IMR-90 (cell line): ENCODE data around the gene GNAI3. TPM values are rescaled to one million over a fixed set of nuclear protein-coding genes. Genes with fewer than 3 reads are reported as not detected.
A peak's percentile ranks its signal among the peaks of the same experiment; 100 is the strongest.

Experiments used
- ATAC-seq: fragments of 200-7000 bp; cut with Tn5 transposase; 2 replicates; pipeline ENCODE4 v1.9.1; 2020; ENCODE audit warnings: low read depth, mild to moderate bottlenecking, moderate library complexity
- BruUV-seq: library from RNA; stranded (reverse); fragments of 400-500 nt; replicated peaks from 2 replicates; lab custom pipeline; 2021; lab: Mats Ljungman, UMichigan
- CTCF ChIA-PET: fragments of 300-600 bp; formaldehyde crosslinking; extraction: SDS; loops from one replicate; lab custom pipeline; 2021; ENCODE audit warnings: antibody characterized with exemption; lab: Yijun Ruan, JAX
- POLR2A ChIA-PET: fragments of 300-600 bp; sonication (Branson Sonifier 250); formaldehyde crosslinking; loops from one replicate; lab custom pipeline; 2022; ENCODE audit warnings: antibody characterized with exemption; ENCODE audit not compliant: unreplicated experiment; lab: Charles Lee
- DNase-seq: peaks from one replicate; pipeline ENCODE4 v3.0.0; 2013
- H2AFZ ChIP-seq: replicated peaks from 2 replicates; pipeline ENCODE3; 2013; ENCODE audit warnings: low read length, mild to moderate bottlenecking; ENCODE audit not compliant: poor library complexity
- H2AK5ac ChIP-seq: 2 replicates; pipeline ENCODE4 v1.6.1; 2013; ENCODE audit warnings: low read depth, low read length, inconsistent platforms
- H2AK9ac ChIP-seq: replicated peaks from 2 replicates; pipeline ENCODE3; 2013; ENCODE audit warnings: mild to moderate bottlenecking, low read depth, low read length, moderate library complexity; ENCODE audit not compliant: poor library complexity
- H2BK120ac ChIP-seq: 2 replicates; pipeline ENCODE4 v1.6.1; 2013; ENCODE audit warnings: low read depth, low read length, inconsistent platforms
- H2BK15ac ChIP-seq: 3 replicates; pipeline ENCODE4 v1.6.1; 2013; ENCODE audit warnings: low read depth, low read length, inconsistent platforms
- H2BK20ac ChIP-seq: 2 replicates; pipeline ENCODE4 v1.6.1; 2013; ENCODE audit warnings: low read depth, mild to moderate bottlenecking, inconsistent platforms, low read length, moderate library complexity
- H2BK5ac ChIP-seq: 2 replicates; pipeline ENCODE4 v1.6.1; 2013; ENCODE audit warnings: mild to moderate bottlenecking, low read depth, low read length, inconsistent platforms; ENCODE audit not compliant: poor library complexity, severe bottlenecking
- H3K14ac ChIP-seq: replicated peaks from 2 replicates; pipeline ENCODE4 v1.6.1; 2013; ENCODE audit warnings: low read depth, low read length, inconsistent platforms
- H3K18ac ChIP-seq: 2 replicates; pipeline ENCODE4 v1.6.1; 2013; ENCODE audit warnings: low read depth, low read length, control low read depth
- H3K23ac ChIP-seq: 2 replicates; pipeline ENCODE4 v1.6.1; 2013; ENCODE audit warnings: low read depth, low read length, inconsistent platforms
- H3K27ac ChIP-seq: 2 replicates; pipeline ENCODE4 v1.5.1; 2013; ENCODE audit warnings: mild to moderate bottlenecking, control low read depth, low read length; ENCODE audit not compliant: insufficient read depth
- H3K27me3 ChIP-seq: 2 replicates; pipeline ENCODE4 v1.6.1; 2013; ENCODE audit warnings: low read length; ENCODE audit not compliant: control insufficient read depth, insufficient read depth
- H3K36me3 ChIP-seq: 2 replicates; pipeline ENCODE4 v1.6.1; 2013; ENCODE audit warnings: low read length, mixed read lengths; ENCODE audit not compliant: control insufficient read depth, insufficient read depth
- H3K4ac ChIP-seq: 2 replicates; pipeline ENCODE4 v1.6.1; 2013; ENCODE audit warnings: low read depth, low read length, inconsistent platforms
- H3K4me1 ChIP-seq: 2 replicates; pipeline ENCODE4 v1.6.1; 2013; ENCODE audit warnings: low read length, mixed read lengths; ENCODE audit not compliant: control insufficient read depth, insufficient read depth
- H3K4me2 ChIP-seq: 2 replicates; pipeline ENCODE4 v1.6.1; 2013; ENCODE audit warnings: low read depth, mild to moderate bottlenecking, control low read depth, low read length, moderate library complexity
- H3K4me3 ChIP-seq: 2 replicates; pipeline ENCODE4 v1.5.1; 2013; ENCODE audit warnings: low read depth, mild to moderate bottlenecking, control low read depth, low read length, moderate library complexity; ENCODE audit not compliant: insufficient read depth
- H3K56ac ChIP-seq: 2 replicates; pipeline ENCODE4 v1.6.1; 2013; ENCODE audit warnings: low read length, inconsistent platforms; ENCODE audit not compliant: insufficient read depth; ENCODE audit errors: extremely low read depth
- H3K79me1 ChIP-seq, 2 experiments: 2 replicates each; pipeline ENCODE4 v1.6.1; 2013; ENCODE audit warnings: low read length in 2 of 2, inconsistent platforms in 1 of 2, low read depth in 1 of 2
- H3K9ac ChIP-seq: 2 replicates; pipeline ENCODE4 v1.6.1; 2013; ENCODE audit warnings: low read depth, low read length, control low read depth
- H3K9me1 ChIP-seq: 2 replicates; pipeline ENCODE4 v1.6.1; 2013; ENCODE audit warnings: low read length, inconsistent platforms; ENCODE audit not compliant: insufficient read depth
- H3K9me3 ChIP-seq: 2 replicates; pipeline ENCODE4 v1.6.1; 2013; ENCODE audit warnings: low read length; ENCODE audit not compliant: control insufficient read depth, insufficient read depth
- H4K20me1 ChIP-seq: 2 replicates; pipeline ENCODE4 v1.6.1; 2013; ENCODE audit warnings: low read length, inconsistent platforms; ENCODE audit not compliant: insufficient read depth
- H4K5ac ChIP-seq: 2 replicates; pipeline ENCODE4 v1.6.1; 2013; ENCODE audit warnings: mild to moderate bottlenecking, low read depth, low read length, control low read depth
- H4K8ac ChIP-seq, 2 experiments: 2 replicates each; pipeline ENCODE4 v1.6.1; 2013; ENCODE audit warnings: low read depth in 2 of 2, low read length in 2 of 2, control low read depth in 1 of 2, inconsistent platforms in 1 of 2
- H4K91ac ChIP-seq: 2 replicates; pipeline ENCODE4 v1.6.1; 2013; ENCODE audit warnings: low read depth, low read length, inconsistent platforms; ENCODE audit not compliant: insufficient read depth
- POLR2A ChIP-seq: IDR thresholded peaks from 2 replicates; pipeline ENCODE4 v1.6.1; 2012; ENCODE audit warnings: mild to moderate bottlenecking, low read depth, low read length
- WGBS, 2 experiments: methylation state at CpG; one replicate each; pipeline versions ENCODE4 v1.1.5 to v1.1.7; 2013; ENCODE audit warnings: missing lambda C conversion rate in 2 of 2; ENCODE audit not compliant: insufficient read length in 1 of 2; ENCODE audit errors: extremely low coverage in 2 of 2; 5-methylcytosine and 5-hydroxymethylcytosine counted together
- dilution Hi-C: fragments of 300-500 bp; cut with HindIII; formaldehyde crosslinking; loops from one replicate; pipeline ENCODE4 v1.14.3; 2018; ENCODE audit warnings: low sequenced_read_pairs; ENCODE audit not compliant: unreplicated experiment
- in situ Hi-C: fragments of 300-500 bp; cut with MboI; formaldehyde crosslinking; loops from 3 replicates; pipeline ENCODE4 v1.14.3; 2019; ENCODE audit warnings: low sequenced_read_pairs, inconsistent platforms, mixed read lengths
- intact Hi-C: fragments of 100-400 bp; cut with micrococcal nuclease; formaldehyde crosslinking; loops from 2 replicates; pipeline ENCODE4 v1.10.0; 2022
- polyA plus RNA-seq, 3 experiments: library from polyadenylated mRNA; depleted of rRNA; stranded (reverse); fragments of >200 nt; gene quantifications; 2 replicates each; pipeline ENCODE4 v1.2.3, GENCODE V29; 2012; ENCODE audit warnings: low replicate concordance in 1 of 3
- total RNA-seq: library from RNA; depleted of rRNA; stranded (reverse); fragments of >200 nt; gene quantifications from 2 replicates; pipeline ENCODE4 v1.2.3, GENCODE V29; 2012

Gene GNAI3
- total and polyA plus RNA-seq, 2 of the 4 experiments (the other 2 are of a cell fraction): 5.9 to 14.9 TPM

GRCh38 chr1:109622137-109622892 is 73.9 kb downstream of the GNAI3 start:
- in situ Hi-C loops: loop anchor here (5.0 kb wide), 1 partner anchor 75 kb away; the partner anchor contains the start of gene GNAI3
- Histone ChIP-seq H4K20me1 (peaks cover 57% of the 10 kb centered on the region), H3K4me1 (peaks cover 39% of the 10 kb centered on the region), H3K36me3 (peaks cover 16% of the 10 kb centered on the region), H2BK5ac (peak overlapping the region; percentile 1), H4K91ac (no peak overlapping the region), H2AK9ac (peak overlapping the region; percentile 86), H3K23ac (no peak overlapping the region), H2BK120ac (no peak overlapping the region), H2AFZ (no peak overlapping the region), H2BK20ac (no peak overlapping the region), H4K8ac (no peak overlapping the region), H3K18ac (no peak overlapping the region), H3K27ac (no peak overlapping the region), H3K79me1 (peaks cover 23 to 86% of the 10 kb centered on the region in 2 experiments; a peak in 3 of 4 replicates), H3K4me3 (peak overlapping the region; percentile 96), H3K9me3 (no peaks in the 10 kb centered on the region), H3K27me3 (no peaks in the 10 kb centered on the region), H3K9ac (no peak overlapping the region), H3K9me1 (peaks cover 29% of the 10 kb centered on the region), H2AK5ac (peak overlapping the region; percentile 51), H3K4me2 (peak overlapping the region; percentile 99), H4K5ac (no peak overlapping the region), H3K14ac (no peak overlapping the region), H3K4ac (no peak overlapping the region), H2BK15ac (no peak overlapping the region), H3K56ac (no peak overlapping the region)
- WGBS, 2 experiments: 82% methylated on average over 5 of the region's 11 CpGs; no CpG with 5 or more reads in 1 of the 2 experiments
- no peak for ATAC-seq
- no peak for DNase-seq
- dilution Hi-C loops: no loop called here
- TF ChIP-seq POLR2A: no peak
- intact Hi-C loops: loop anchor here (10.0 kb wide), 1 partner anchor 338 kb away; the partner anchor contains the start of gene PSRC1
- ChIA-PET POLR2A (no interaction called here), CTCF (no interaction called here)
- no TSS peak for BruUV-seq
